Measurements from ENCODE around the gene PPP1R17. TPM values are rescaled to one million over a fixed set of nuclear protein-coding genes. Genes with fewer than 3 reads are reported as not detected.

PPP1R17 gene
- total and polyA plus RNA-seq, 8 donors: not detected

- no peaks in the 10 kb centered on the region for H3K27me3 ChIP-seq
- no peak for FAIRE-seq
- no peak overlapping the region for H3K27ac ChIP-seq
- H3K36me3 ChIP-seq: no peaks in the 10 kb centered on the region
- no peaks in the 10 kb centered on the region for H3K9me3 ChIP-seq
- no peak overlapping the region for H3K4me3 ChIP-seq
- no peaks in the 10 kb centered on the region for H3K4me1 ChIP-seq
- WGBS, 2 donors: 93 to 95% methylated on average over 1 of the region's 1 CpG
- no peak for DNase-seq
- no peak for ATAC-seq
- intact Hi-C loops (cut with DNase I): no loop called here
- TF ChIP-seq CTCF (IDR thresholded peaks at IDR 0.05): no peak
These were observed 38.7 kb upstream of the PPP1R17 start for GRCh38 chr7:31648288-31648687.

- no peak for DNase-seq
- H3K4me3 ChIP-seq: no peak overlapping the region
- H3K4me1 ChIP-seq: no peaks in the 10 kb centered on the region
- H3K9me3 ChIP-seq: no peaks in the 10 kb centered on the region
- no peak for ATAC-seq
- no peak for FAIRE-seq
- no peaks in the 10 kb centered on the region for H3K36me3 ChIP-seq
- no peak for TF ChIP-seq CTCF (IDR thresholded peaks at IDR 0.05)
- intact Hi-C loops (cut with DNase I): no loop called here
- WGBS, 2 donors: 89 to 95% methylated on average over 4 of the region's 4 CpGs
- no peak overlapping the region for H3K27ac ChIP-seq
- no peaks in the 10 kb centered on the region for H3K27me3 ChIP-seq
These were observed 38.1 kb upstream of the PPP1R17 start for GRCh38 chr7:31648880-31649279.

GRCh38 chr7:31651234-31652062 is 35.6 kb upstream of the PPP1R17 start:
- FAIRE-seq: no peak
- Histone ChIP-seq H3K27ac (no peak overlapping the region), H3K27me3 (no peaks in the 10 kb centered on the region), H3K36me3 (no peaks in the 10 kb centered on the region), H3K9me3 (no peaks in the 10 kb centered on the region), H3K4me3 (no peak overlapping the region), H3K4me1 (no peaks in the 10 kb centered on the region)
- ATAC-seq: no peak
- intact Hi-C loops (cut with DNase I): loop anchor here in 1 of 3 donors (5.0 kb wide), 1 partner anchor 81 kb away; no protein-coding TSS in a partner anchor
- no peak for DNase-seq
- no peak for TF ChIP-seq CTCF (IDR thresholded peaks at IDR 0.05)
- WGBS, 2 donors: 73 to 79% methylated on average over 7 of the region's 7 CpGs

GRCh38 chr7:31652063-31652326 is 35.0 kb upstream of the PPP1R17 start:
- H3K9me3 ChIP-seq: no peaks in the 10 kb centered on the region
- FAIRE-seq (no peak), ATAC-seq (no peak), DNase-seq (no peak)
- H3K36me3 ChIP-seq: no peaks in the 10 kb centered on the region
- intact Hi-C loops (cut with DNase I): loop anchor here in 1 of 3 donors (5.0 kb wide), 1 partner anchor 80 kb away; no protein-coding TSS in a partner anchor
- H3K4me1 ChIP-seq: no peaks in the 10 kb centered on the region
- H3K27ac ChIP-seq: no peak overlapping the region
- H3K27me3 ChIP-seq: no peaks in the 10 kb centered on the region
- TF ChIP-seq CTCF (IDR thresholded peaks at IDR 0.05): no peak
- no peak overlapping the region for H3K4me3 ChIP-seq

GRCh38 chr7:31663072-31663471 is 23.9 kb upstream of the PPP1R17 start:
- intact Hi-C loops (cut with DNase I): no loop called here
- WGBS, 2 donors: 63 to 66% methylated on average over 5 of the region's 5 CpGs
- TF ChIP-seq CTCF (IDR thresholded peaks at IDR 0.05): no peak

More at GRCh38 chr7:31663072-31663471, 23.9 kb upstream of the PPP1R17 start:
- no peak for DNase-seq
- H3K27me3 ChIP-seq: no peaks in the 10 kb centered on the region
- no peak for ATAC-seq
- no peaks in the 10 kb centered on the region for H3K36me3 ChIP-seq
- no peak overlapping the region for H3K4me3 ChIP-seq
- H3K9me3 ChIP-seq: no peaks in the 10 kb centered on the region
- no peak for FAIRE-seq
- no peaks in the 10 kb centered on the region for H3K4me1 ChIP-seq
- H3K27ac ChIP-seq: no peak overlapping the region

Measured in pancreas (tissue), 10 donors.